Measurements from ENCODE around the gene BTF3L4.
A peak's percentile ranks its signal among the peaks of the same experiment; 100 is the strongest.
"Not testable (repeated sequence)": the region's sequence is repeated elsewhere in the genome, so short reads cannot be mapped to it uniquely, and the experiment has no call there.

Gene BTF3L4

DNA sequence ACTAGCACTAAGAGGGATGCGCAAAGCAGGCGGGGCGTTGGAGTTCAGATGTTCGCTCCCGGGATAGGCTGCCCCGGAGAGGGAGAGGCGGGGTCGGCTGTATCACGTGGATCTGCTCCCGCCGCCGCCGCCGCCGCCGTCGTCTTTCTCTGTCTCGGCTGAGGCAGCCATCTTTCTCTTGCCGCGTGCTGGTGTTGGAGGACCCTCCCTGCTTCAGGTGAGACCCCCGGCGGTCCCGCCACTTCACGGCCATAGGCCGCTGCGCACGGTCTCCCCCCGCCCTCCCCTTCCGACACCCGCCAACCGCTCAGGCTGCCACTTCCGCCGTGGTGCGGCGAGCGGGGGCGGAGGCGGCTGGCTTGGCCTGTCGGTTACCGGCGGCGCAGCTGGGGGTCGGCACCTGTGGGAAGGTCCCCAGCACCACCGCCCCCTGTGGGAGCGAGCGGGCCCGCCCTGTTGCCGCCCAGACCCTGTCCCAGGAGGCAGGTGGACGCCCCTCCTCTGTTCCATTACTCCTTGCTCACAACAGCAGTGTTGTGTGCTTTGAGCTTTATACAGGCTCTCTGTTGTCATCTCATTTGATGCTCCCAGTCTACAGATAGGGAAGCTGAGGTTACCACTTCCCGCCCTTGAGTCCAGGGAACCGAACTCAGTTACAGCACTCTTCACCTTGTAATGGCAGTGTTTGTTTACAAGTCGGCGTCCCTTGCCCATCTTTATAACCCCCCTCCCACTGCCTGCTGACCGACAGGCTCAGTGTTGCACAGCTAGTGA is at the start of gene BTF3L4:
BTF3L4 (plus strand) TSS at position 133 of the 774 bp plus-strand sequence. CDS start 3,553 bp downstream, outside the sequence.
- Histone ChIP-seq H3K27ac (peak within 1 kb of the TSS; percentile 89 to 98), H3K4me3 (peak within 1 kb of the TSS; percentile 100)
- peak; percentile 95 for DNase-seq (ENCODE audit: low spot score)
- TF ChIP-seq, protein P1, sequence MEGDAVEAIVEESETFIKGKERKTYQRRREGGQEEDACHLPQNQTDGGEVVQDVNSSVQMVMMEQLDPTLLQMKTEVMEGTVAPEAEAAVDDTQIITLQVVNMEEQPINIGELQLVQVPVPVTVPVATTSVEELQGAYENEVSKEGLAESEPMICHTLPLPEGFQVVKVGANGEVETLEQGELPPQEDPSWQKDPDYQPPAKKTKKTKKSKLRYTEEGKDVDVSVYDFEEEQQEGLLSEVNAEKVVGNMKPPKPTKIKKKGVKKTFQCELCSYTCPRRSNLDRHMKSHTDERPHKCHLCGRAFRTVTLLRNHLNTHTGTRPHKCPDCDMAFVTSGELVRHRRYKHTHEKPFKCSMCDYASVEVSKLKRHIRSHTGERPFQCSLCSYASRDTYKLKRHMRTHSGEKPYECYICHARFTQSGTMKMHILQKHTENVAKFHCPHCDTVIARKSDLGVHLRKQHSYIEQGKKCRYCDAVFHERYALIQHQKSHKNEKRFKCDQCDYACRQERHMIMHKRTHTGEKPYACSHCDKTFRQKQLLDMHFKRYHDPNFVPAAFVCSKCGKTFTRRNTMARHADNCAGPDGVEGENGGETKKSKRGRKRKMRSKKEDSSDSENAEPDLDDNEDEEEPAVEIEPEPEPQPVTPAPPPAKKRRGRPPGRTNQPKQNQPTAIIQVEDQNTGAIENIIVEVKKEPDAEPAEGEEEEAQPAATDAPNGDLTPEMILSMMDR (IDR thresholded peaks at IDR 0.05) = no peak

DNA sequence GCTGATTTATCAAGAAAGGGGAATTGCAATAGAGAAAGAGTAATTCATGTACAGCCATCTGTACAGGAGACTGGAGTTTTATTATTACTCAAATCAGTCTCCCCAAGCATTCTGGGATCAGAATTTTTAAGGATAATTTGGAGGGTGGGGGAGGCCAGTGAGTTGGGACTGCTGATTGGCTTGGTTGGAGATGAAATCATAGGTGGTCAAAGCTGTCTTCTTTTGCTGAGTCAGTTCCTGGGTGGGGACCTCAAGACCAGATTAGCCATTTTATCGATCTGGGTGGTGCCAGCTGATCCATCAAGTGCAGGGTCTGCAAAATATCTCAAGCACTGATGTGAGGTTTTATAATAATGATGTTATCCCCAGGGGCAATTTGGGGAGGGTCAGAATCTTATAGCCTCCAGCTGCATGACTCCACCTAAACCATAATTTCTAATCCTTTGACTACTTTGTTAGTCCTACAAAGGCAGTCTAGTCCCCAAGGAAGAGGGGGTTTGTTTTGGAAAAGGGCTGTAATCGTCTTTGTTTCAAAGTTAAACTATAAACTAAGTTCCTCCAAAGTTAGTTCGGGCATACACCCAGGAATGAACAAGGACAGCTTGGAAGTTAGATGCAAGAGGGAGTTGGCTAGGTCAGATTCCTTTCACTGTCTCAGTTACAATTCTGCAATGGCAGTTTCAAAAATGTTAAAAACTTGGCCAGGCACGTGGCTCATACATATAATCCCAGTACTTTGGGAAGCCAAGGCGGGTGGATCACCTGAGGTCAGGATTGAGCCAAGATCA is 48.7 kb upstream of the BTF3L4 start:
- Histone ChIP-seq H3K27ac (no peak overlapping the region), H3K4me3 (no peak overlapping the region)
- TF ChIP-seq, protein P1 (IDR thresholded peaks at IDR 0.05) = no peak
- DNase-seq (ENCODE audit: low spot score) = no peak

- no peak overlapping the region for H3K27ac ChIP-seq
- DNase-seq (ENCODE audit: low spot score) = no peak
- H3K4me3 ChIP-seq = no peak overlapping the region
- TF ChIP-seq, protein P1 (IDR thresholded peaks at IDR 0.05) = no peak
Observed at GRCh38 chr1:52008071-52008809, 47.9 kb upstream of the BTF3L4 start.

GRCh38 chr1:52022133-52022532 is 34.0 kb upstream of the BTF3L4 start:
- TF ChIP-seq, protein P1 (IDR thresholded peaks at IDR 0.05) = no peak
- no peak overlapping the region for H3K27ac ChIP-seq
- no peak overlapping the region for H3K4me3 ChIP-seq
- no peak for DNase-seq (ENCODE audit: low spot score)

GRCh38 chr1:52026278-52026677 is 29.8 kb upstream of the BTF3L4 start:
- TF ChIP-seq, protein P1 (IDR thresholded peaks at IDR 0.05) = no peak
- no peak overlapping the region for H3K4me3 ChIP-seq
- no peak for DNase-seq (ENCODE audit: low spot score)
- no peak overlapping the region for H3K27ac ChIP-seq

DNA sequence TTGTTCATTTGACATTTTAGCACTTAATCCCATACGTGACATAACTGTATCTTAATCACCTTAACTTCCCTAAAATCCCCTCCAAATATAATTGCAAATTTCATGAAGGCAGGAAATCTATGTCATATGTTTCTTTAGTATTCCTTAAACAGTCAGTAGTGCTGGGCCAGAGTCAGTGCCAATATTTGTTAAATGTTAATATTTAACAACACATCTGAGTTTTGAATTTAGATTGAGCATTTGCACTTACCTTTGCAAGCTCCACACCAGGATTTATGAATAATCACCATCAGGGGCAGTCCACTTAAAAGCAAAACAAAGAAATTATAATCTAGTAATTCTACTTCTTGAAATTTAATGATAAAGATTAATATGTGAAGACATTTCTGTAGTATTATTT is 27.8 kb upstream of the BTF3L4 start:
- H3K27ac ChIP-seq = no peak overlapping the region
- DNase-seq (ENCODE audit: low spot score) = no peak
- TF ChIP-seq, protein P1 (IDR thresholded peaks at IDR 0.05) = no peak
- H3K4me3 ChIP-seq = no peak overlapping the region

DNA sequence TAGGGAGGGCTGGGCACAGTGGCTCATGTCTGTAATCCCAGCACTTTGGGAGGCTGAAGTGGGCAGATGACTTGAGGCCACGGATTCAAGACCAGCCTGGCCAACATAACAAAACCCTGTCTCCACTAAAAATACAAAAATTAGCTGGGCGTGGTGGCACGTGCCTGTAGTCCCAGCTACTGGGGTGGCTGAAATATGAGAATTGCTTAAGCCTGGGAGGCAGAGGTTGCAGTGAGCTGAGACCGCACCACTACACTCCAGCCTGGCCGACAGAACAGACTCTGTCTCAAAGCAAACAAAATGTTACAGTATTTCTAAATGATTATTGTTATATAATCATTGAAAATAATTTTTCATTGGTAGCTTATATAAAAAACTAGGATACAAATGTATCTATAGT is 27.3 kb upstream of the BTF3L4 start:
- DNase-seq (ENCODE audit: low spot score); H3K4me3 ChIP-seq; H3K27ac ChIP-seq: not testable (repeated sequence)
